ENCODE data around the gene ICA1L.
"Not testable (repeated sequence)": the region's sequence is repeated elsewhere in the genome, so short reads cannot be mapped to it uniquely, and the experiment has no call there.

The ICA1L gene

GRCh38 chr2:202847693-202848524 lies 23.7 kb downstream of the ICA1L start:
- no peak for DNase-seq (ENCODE audit: low read depth, low spot score)

DNA sequence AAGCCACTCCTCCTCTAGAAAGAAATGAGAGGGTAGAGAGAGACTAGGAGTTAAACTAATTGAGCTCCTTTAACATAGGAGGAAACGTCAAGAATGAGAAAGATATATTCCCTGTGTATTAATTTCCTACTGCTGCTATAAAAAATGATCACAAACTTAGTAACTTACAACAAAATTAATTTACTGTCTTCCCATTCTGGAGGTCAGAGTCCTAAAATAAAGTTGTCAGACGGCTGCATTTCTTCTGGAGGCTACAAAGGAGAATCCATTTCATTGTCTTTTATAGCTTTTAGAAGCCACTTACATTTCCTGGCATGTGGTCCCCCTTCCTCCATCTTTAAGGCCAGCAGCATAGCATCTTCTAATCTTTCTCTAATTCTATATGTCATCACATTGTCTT lies 26.9 kb downstream of the ICA1L start:
- no peak for DNase-seq (ENCODE audit: low read depth, low spot score)

GRCh38 chr2:202842690-202843089 lies 28.9 kb downstream of the ICA1L start:
- no peak for DNase-seq (ENCODE audit: low read depth, low spot score)

- no peak for DNase-seq (ENCODE audit: low read depth, low spot score)
Measured at GRCh38 chr2:202841090-202841867, 30.3 kb downstream of the ICA1L start.

DNA sequence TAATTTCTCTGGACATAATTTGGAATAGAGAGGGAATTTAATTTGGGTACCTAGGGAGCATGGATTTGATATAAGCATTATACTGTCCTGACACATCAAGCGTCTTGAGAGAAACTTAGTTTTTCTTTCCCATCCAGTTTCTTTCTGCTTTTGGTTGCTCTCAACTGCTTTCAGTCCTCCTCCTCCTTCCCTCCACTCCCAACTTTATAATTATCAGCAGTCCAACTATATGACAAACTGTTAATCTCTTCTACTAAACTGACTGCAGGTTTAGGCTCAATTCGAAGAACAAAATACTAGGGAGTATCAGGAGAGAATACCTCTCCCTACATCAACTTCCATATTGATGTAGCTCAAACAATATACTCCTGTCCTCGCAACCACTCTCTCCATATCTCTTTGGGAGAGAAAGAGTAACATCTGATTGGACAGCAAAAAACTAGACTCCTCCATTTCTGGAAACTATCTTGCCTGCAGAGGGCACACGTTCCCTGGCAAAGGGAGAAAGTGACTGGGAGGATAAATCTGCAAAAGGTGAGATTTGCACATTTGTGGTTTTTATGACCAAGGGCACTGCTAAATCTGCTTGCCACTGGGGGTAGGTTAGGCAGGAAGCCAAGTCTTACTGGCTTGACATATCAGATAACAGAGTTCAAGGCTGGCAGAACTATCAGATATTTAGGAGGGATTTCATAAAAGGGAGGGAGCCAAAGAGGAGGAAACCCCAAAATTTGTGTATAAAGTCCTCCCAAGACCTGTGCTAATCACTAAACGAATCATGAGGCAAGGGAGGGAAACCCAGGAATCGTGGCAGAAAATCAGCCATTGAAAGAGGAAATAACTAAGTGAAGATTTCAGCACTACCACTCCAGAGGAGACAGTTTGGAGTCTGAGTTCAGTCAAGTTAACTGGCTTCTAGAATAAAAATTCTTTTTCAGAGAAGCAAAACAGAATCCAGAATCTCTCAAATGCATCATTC lies 40.0 kb downstream of the ICA1L start:
- peak; percentile 39 for DNase-seq (ENCODE audit: low read depth, low spot score)

DNA sequence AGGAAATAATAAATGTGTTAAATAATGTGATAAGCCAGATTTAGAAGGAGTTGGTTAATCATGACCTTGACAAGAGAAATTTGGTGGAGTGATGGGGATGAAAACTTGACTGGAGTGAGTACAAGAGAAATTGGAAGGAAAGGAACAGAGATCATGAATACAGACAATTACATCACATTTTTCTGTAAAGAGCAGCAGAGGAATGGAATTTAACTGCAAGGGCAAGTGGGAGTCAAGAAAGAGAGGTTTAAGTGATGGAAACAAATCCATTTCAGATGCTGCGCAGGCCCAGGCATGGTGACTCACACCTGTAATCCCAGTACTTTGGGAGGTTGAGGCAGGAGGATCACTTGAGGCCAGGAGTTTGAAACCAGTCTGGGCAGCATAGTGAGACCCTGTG lies 46.7 kb downstream of the ICA1L start:
- DNase-seq (ENCODE audit: low read depth, low spot score), result no peak

DNA sequence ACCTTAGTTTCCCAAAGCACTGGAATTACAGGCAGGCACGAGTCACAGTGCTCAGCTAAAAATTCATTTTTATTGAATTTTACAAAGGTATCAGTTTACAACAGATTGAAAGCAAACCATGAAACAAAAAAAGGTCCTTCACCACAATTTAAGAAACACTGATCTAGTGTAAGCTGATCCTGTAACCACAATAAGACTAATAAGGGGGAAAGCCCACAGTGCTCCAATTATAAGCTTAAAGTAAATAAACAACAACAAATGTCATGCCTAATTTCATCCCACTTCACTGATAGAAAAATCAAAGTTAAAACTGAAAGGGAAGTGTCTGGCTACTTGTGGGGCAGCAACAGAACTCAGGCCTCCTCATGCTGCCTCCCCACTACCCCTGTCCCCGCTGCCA lies 49.2 kb downstream of the ICA1L start:
- DNase-seq (ENCODE audit: low read depth, low spot score), result no peak

- no peak for DNase-seq (ENCODE audit: low read depth, low spot score)
Measured at GRCh38 chr2:202821206-202822160, 50.1 kb downstream of the ICA1L start.

DNA sequence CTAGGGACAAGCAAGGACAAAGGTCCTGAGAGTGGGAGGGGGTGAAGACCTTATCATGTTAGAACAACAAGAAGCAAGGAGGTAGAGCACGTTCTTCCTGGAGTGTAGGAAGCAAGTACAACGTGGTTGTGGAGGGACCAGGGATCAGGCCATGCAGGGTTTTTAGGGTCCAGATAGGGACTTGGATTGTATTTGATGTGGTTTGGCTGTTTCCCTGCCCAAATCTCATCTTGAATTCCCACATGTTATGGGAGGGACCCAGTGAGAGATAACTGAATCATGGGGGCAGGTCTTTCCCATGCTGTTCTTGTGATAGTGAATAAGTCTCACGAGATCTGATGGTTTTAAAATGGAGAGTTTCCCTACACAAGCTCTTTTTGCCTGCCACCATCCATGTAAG lies 53.2 kb downstream of the ICA1L start:
- DNase-seq (ENCODE audit: low read depth, low spot score), result no peak

DNA sequence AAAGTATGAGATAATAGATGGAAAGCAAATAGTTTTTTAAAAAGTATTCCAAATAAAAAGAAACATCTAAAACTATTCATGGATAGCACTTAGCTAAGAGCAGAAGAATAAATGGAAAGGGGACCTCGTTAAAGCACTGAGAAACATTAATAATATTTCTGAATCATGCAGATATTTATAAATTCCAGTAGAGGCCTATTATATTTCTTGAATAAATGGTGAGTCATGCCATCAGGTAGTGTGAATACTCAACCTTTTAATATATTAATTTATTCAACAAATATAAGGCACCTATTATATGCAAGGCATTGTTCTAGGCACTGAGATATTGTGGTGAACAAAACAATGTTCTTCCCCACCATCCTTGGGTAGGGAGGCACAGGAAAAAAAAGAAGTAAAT lies 53.8 kb downstream of the ICA1L start:
- no peak for DNase-seq (ENCODE audit: low read depth, low spot score)

- DNase-seq (ENCODE audit: low read depth, low spot score), result no peak
Measured at GRCh38 chr2:202815548-202816360, 55.8 kb downstream of the ICA1L start.

- no peak for DNase-seq (ENCODE audit: low read depth, low spot score)
Measured at GRCh38 chr2:202814226-202814625, 57.3 kb downstream of the ICA1L start.

- no peak for DNase-seq (ENCODE audit: low read depth, low spot score)
Measured at GRCh38 chr2:202813387-202813786, 58.2 kb downstream of the ICA1L start.

DNA sequence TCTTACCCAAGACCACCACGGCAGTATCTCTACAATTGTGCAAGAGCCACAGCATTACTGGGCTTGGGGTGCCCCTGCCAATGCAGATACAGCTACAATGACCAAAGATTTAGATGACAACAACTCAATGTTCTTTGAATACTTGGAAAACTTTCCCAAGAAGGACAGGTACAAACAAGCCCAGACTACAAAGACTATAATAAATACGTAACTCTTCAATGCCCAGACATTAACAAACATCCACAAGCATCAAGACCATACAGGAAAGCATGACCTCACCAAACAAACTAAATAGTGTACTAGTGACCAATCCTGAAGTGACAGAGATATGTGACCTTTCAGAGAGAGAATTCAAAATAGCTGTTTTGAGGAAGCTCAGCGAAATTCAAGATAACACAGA lies 62.8 kb downstream of the ICA1L start:
- DNase-seq (ENCODE audit: low read depth, low spot score), result no peak

- DNase-seq (ENCODE audit: low read depth, low spot score), result peak; percentile 66
Measured at GRCh38 chr2:202807431-202808138, 64.0 kb downstream of the ICA1L start.

DNA sequence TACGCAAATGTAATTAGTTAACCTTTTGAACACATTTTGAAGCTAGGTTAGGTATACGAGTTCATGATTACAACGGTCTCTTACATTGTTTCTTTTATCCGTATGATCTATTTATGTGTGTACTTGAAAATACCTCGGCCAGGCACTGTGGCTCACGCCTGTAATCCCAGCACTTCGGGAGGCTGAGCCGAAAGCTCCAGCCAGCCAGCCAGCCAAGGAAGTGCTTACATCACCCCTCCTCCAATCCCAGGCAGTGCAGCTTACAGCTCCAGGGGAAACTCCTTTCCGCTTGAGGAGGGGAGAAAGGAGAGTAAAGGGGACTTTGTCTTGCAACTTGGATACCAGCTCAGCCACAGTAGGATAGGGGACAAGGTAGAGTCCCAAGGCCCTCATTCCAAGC lies 65.7 kb downstream of the ICA1L start:
- DNase-seq (ENCODE audit: low read depth, low spot score), result not testable (repeated sequence)

DNA sequence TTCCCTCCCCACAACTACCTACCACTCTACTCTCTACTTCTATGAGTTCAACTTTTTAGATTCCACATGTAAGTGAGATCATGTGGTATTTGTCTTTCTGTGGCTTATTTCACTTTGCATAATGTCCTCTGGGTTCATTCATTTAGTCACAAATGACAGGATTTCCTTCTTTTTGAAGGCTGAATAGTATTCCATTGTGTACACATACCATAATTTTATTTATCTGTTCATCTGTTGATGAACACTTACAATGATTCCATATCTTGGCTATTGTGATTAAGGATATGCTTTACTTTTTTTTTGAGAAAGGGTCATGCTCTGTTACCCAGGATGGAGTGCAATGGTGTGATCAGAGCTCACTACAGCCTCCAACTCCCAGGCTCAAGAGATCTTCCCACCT lies 73.6 kb downstream of the ICA1L start:
- DNase-seq (ENCODE audit: low read depth, low spot score), result no peak

- no peak for DNase-seq (ENCODE audit: low read depth, low spot score)
Measured at GRCh38 chr2:202790676-202791075, 80.9 kb downstream of the ICA1L start.

DNA sequence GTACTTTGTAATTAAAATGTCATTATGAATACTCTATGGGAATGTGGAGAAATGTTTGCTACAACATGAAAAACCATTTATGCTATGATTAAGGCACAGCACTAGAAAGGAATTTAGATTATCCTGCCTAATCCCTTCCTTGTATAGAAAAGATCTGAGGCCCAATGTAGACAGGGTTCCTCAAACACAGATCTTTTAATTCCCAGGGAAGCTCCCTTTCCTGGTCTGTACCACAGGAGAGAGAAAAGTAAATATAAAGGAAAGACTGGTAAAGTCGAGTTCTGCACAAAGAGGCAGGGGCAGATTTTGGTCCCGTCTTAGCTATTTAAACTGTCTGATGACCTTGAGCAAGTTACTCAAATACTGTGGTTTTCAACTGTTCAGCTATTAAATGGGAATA lies 84.7 kb downstream of the ICA1L start:
- no peak for DNase-seq (ENCODE audit: low read depth, low spot score)
